Measurements from ENCODE around the gene TBC1D24. TPM values are rescaled to one million over a fixed set of nuclear protein-coding genes. Genes with fewer than 3 reads are reported as not detected.

The TBC1D24 gene
- total and polyA plus RNA-seq, 11 donors = 4.0 to 19.2 (median 11.6) TPM

- WGBS, 4 donors = 1 to 6% (median 3%) methylated on average over 22 to 122 of the region's 122 CpGs
These were observed 38.7 kb downstream of the TBC1D24 start, which contains the start of gene ATP6V0C for GRCh38 chr16:2513405-2514332. Gene ATP6V0C, plus strand, starts transcription at chr16:2513952. Its CDS starts 152 bp downstream, at chr16:2514104.

GRCh38 chr16:2514333-2515179, 39.6 kb downstream of the TBC1D24 start:
- no peak for TF ChIP-seq POLR2A (IDR thresholded peaks at IDR 0.05)
- no peak for TF ChIP-seq CTCF (IDR thresholded peaks at IDR 0.05)
- no peaks in the 10 kb centered on the region for H3K27me3 ChIP-seq
- H3K27ac ChIP-seq = peak overlapping the region; percentile 93 to 99 (median 95)
- no peaks in the 10 kb centered on the region for H3K9me3 ChIP-seq
- ATAC-seq (no peak), DNase-seq (peak in 1 of 5 donors; percentile 71)
- 1 to 2% (median 1%) methylated on average over 21 to 63 of the region's 63 CpGs for WGBS, 4 donors
- intact Hi-C loops (cut with DNase I) = loop anchor here in 2 of 10 donors (1.0 to 10.0 kb wide), 2 partner anchors 23 to 250 kb away; partner anchors contain the start of gene RNPS1 (in 1 of the 2)
- H3K36me3 ChIP-seq = peaks cover 0 to 14% (median 4%) of the 10 kb centered on the region in 9 donors
- peaks cover 20 to 81% (median 53%) of the 10 kb centered on the region in 12 donors for H3K4me1 ChIP-seq
- H3K4me3 ChIP-seq = peak overlapping the region; percentile 87 to 100 (median 96)

More at GRCh38 chr16:2513405-2514332, 38.7 kb downstream of the TBC1D24 start, which contains the start of gene ATP6V0C:
- peak within 1 kb of the TSS; percentile 93 to 99 (median 95) for H3K27ac ChIP-seq
- peaks cover 11 to 80% (median 44%) of the 10 kb centered on the region in 12 donors for H3K4me1 ChIP-seq
- peak within 1 kb of the TSS; percentile 87 to 100 (median 96) for H3K4me3 ChIP-seq
- intact Hi-C loops (cut with DNase I) = loop anchor here in 2 of 10 donors (1.0 to 10.0 kb wide), 2 partner anchors 24 to 249 kb away; partner anchors contain the start of gene RNPS1 (in 1 of the 2)
- TF ChIP-seq CTCF (IDR thresholded peaks at IDR 0.05) (no peak), POLR2A (IDR thresholded peaks at IDR 0.05) (peak; percentile 10 to 90)
- DNase-seq (peak; percentile 91 to 96 (median 92)), ATAC-seq (peak; percentile 71 to 90 (median 88))
- H3K27me3 ChIP-seq = no peaks in the 10 kb centered on the region
- H3K9me3 ChIP-seq = no peaks in the 10 kb centered on the region
- H3K36me3 ChIP-seq = peaks cover 0 to 5% (median 0%) of the 10 kb centered on the region in 9 donors

GRCh38 chr16:2515180-2515851, 40.4 kb downstream of the TBC1D24 start:
- Histone ChIP-seq H3K4me3 (peak overlapping the region; percentile 87 to 100 (median 96)), H3K36me3 (peaks cover 0 to 17% (median 6%) of the 10 kb centered on the region in 9 donors), H3K27ac (peak overlapping the region in 11 of 12 donors; percentile 93 to 99 (median 95)), H3K27me3 (no peaks in the 10 kb centered on the region), H3K4me1 (peaks cover 22 to 78% (median 57%) of the 10 kb centered on the region in 12 donors), H3K9me3 (no peaks in the 10 kb centered on the region)
- WGBS, 4 donors = 24 to 41% (median 31%) methylated on average over 10 to 14 of the region's 14 CpGs
- no peak for ATAC-seq
- intact Hi-C loops (cut with DNase I) = loop anchor here in 1 of 10 donors (10.0 kb wide), 1 partner anchor 251 kb away; the partner anchor contains the start of gene RNPS1
- peak in 2 of 5 donors; percentile 19 to 55 for DNase-seq
- TF ChIP-seq CTCF (IDR thresholded peaks at IDR 0.05) (no peak), POLR2A (IDR thresholded peaks at IDR 0.05) (no peak)

All from heart left ventricle (tissue), 16 donors.